K562 (cell line): ENCODE results near the gene DNAAF9. TPM values are rescaled to one million over a fixed set of nuclear protein-coding genes. Genes with fewer than 3 reads are reported as not detected.

Experiments used
- ATAC-seq: fragments of 200-7000 bp; cut with Tn5 transposase; 3 replicates; pipeline ENCODE4 v1.9.1; 2020; ENCODE audit warnings: moderate library complexity
- BruUV-seq: library from RNA; stranded (reverse); fragments of 400-500 nt; replicated peaks from 2 replicates; lab custom pipeline; 2021; lab: Mats Ljungman, UMichigan
- CTCF ChIA-PET: fragments of 300-600 bp; formaldehyde crosslinking; extraction: SDS; loops from one replicate; lab custom pipeline; 2021; ENCODE audit warnings: low intra/inter-chr PET ratio; lab: Yijun Ruan, JAX
- POLR2A ChIA-PET: fragments of 300-600, 350-650 bp; sonication (Branson Sonifier 250); formaldehyde crosslinking; extraction: SDS; loops from one replicate; lab custom pipeline; 2021; ENCODE audit warnings: antibody characterized with exemption, inconsistent platforms; lab: Yijun Ruan, JAX
- DNase-seq, 4 experiments: peaks; one replicate each; pipeline versions ENCODE4 v3.0.0 to v3.0.0-alpha.2; 2011 to 2018; ENCODE audit warnings: low spot score in 3 of 4, mixed read lengths in 3 of 4; ENCODE audit errors: extremely low read depth in 1 of 4
- FAIRE-seq: peaks from 2 replicates; lab custom pipeline; 2011; peaks lifted over from hg19 to GRCh38; lab: Jason Lieb, UNC
- H2AFZ ChIP-seq: 2 replicates; pipeline ENCODE4 v1.6.0; 2011; ENCODE audit warnings: low read depth, low read length, control low read depth, inconsistent platforms
- H3K27ac ChIP-seq: fragments of 200-600 bp; 3 replicates; pipeline ENCODE4 v1.8.0; 2011; ENCODE audit warnings: low read depth, mild to moderate bottlenecking, control low read depth, inconsistent platforms, low read length, moderate library complexity, mixed read lengths; ENCODE audit errors: extremely low read depth
- H3K27me3 ChIP-seq, 2 experiments: fragments of 300-600 bp in 1 of 2; 2 replicates in 1 of 2; 3 replicates in 1 of 2; pipeline versions ENCODE4 v1.6.0 to v1.8.0; 2011; ENCODE audit warnings: inconsistent platforms in 2 of 2, low read length in 2 of 2, mild to moderate bottlenecking in 1 of 2, mixed read lengths in 1 of 2, moderate library complexity in 1 of 2; ENCODE audit not compliant: control insufficient read depth in 2 of 2, insufficient read depth in 2 of 2
- H3K36me3 ChIP-seq: fragments of 300-600 bp; 3 replicates; pipeline ENCODE4 v1.8.0; 2011; ENCODE audit warnings: mild to moderate bottlenecking, low read length, inconsistent platforms; ENCODE audit not compliant: control insufficient read depth, insufficient read depth
- H3K4me1 ChIP-seq, 2 experiments: fragments of 200-600 bp in 1 of 2; replicated peaks in 1 of 2; 2 replicates in 1 of 2; 3 replicates in 1 of 2; pipeline versions ENCODE4 v1.5.1 to v1.8.0; 2011; ENCODE audit warnings: inconsistent platforms in 2 of 2, low read length in 2 of 2, mild to moderate bottlenecking in 1 of 2, mixed read lengths in 1 of 2, moderate library complexity in 1 of 2; ENCODE audit not compliant: control insufficient read depth in 2 of 2, insufficient read depth in 2 of 2
- H3K4me2 ChIP-seq: 2 replicates; pipeline ENCODE4 v1.6.1; 2011; ENCODE audit warnings: low read length, control low read depth, inconsistent platforms, mixed read lengths; ENCODE audit not compliant: insufficient read depth
- H3K4me3 ChIP-seq: fragments of 200-600 bp; sonication (generic), shearing (Covaris generic); 2 replicates; pipeline ENCODE4 v1.5.1; 2016; ENCODE audit warnings: control low read depth, inconsistent platforms
- H3K79me2 ChIP-seq: fragments of 200-600 bp; 3 replicates; pipeline ENCODE4 v1.8.0; 2011; ENCODE audit warnings: low read length, inconsistent platforms; ENCODE audit not compliant: control insufficient read depth, insufficient read depth
- H3K9ac ChIP-seq, 2 experiments: 2 replicates each; pipeline versions ENCODE4 v1.6.0 to v1.6.1; 2011; ENCODE audit warnings: low read depth in 2 of 2, low read length in 2 of 2, control low read depth in 1 of 2, inconsistent platforms in 1 of 2, mild to moderate bottlenecking in 1 of 2, mixed read lengths in 1 of 2; ENCODE audit not compliant: insufficient read depth in 1 of 2
- H3K9me1 ChIP-seq: one replicate; pipeline ENCODE4 v1.6.0; 2011; ENCODE audit warnings: inconsistent platforms, mild to moderate bottlenecking, low read length, moderate library complexity; ENCODE audit not compliant: control insufficient read depth, insufficient read depth
- H3K9me3 ChIP-seq: replicated peaks from 2 replicates; pipeline ENCODE4 v1.5.1; 2011; ENCODE audit warnings: low read depth, low read length, inconsistent platforms; ENCODE audit not compliant: control insufficient read depth, insufficient read depth
- H4K20me1 ChIP-seq: replicated peaks from 2 replicates; pipeline ENCODE4 v1.6.1; 2011; ENCODE audit warnings: low read length, inconsistent platforms, mixed read lengths; ENCODE audit not compliant: control insufficient read depth, insufficient read depth
- AFF1 ChIP-seq, 2 experiments: fragments of 450-650 bp; IDR thresholded peaks; 2 replicates each; pipeline ENCODE4 v1.6.1; 2018; ENCODE audit warnings: mild to moderate bottlenecking in 2 of 2, low read depth in 1 of 2; ENCODE audit not compliant: partially characterized antibody in 2 of 2
- CBFA2T3 ChIP-seq: fragments of 450-650 bp; IDR thresholded peaks from 2 replicates; pipeline ENCODE4 v1.6.1; 2017
- ILK ChIP-seq: fragments of 450-650 bp; IDR thresholded peaks from 2 replicates; pipeline ENCODE4 v1.6.1; 2016; ENCODE audit warnings: missing genetic modification characterization, low read depth, mild to moderate bottlenecking, missing compliant biosample characterization, moderate library complexity, borderline replicate concordance
- KAT7 ChIP-seq: sonication (generic); formaldehyde crosslinking; IDR thresholded peaks from 2 replicates; pipeline ENCODE4 v1.8.0; 2022; ENCODE audit warnings: missing genetic modification reagents, mild to moderate bottlenecking, borderline replicate concordance
- KLF6 ChIP-seq: fragments of 250-450 bp; sonication (Bioruptor Pico); IDR thresholded peaks from 2 replicates; pipeline ENCODE4 v1.4.0; 2020; ENCODE audit warnings: mild to moderate bottlenecking, moderate library complexity, borderline replicate concordance
- L3MBTL2 ChIP-seq: fragments of 450-650 bp; IDR thresholded peaks from 2 replicates; pipeline ENCODE4 v1.6.1; 2016; ENCODE audit warnings: mild to moderate bottlenecking, moderate library complexity
- PURB ChIP-seq: sonication (generic); formaldehyde crosslinking; IDR thresholded peaks from 2 replicates; pipeline ENCODE4 v1.9.0; 2021; ENCODE audit warnings: low read depth, mild to moderate bottlenecking, missing genetic modification reagents
- SNAPC5 ChIP-seq: fragments of 250-450 bp; sonication (Bioruptor Pico); IDR thresholded peaks from 2 replicates; pipeline ENCODE4 v1.8.0; 2021; ENCODE audit warnings: moderate library complexity, mild to moderate bottlenecking, inconsistent platforms
- ZNF184 ChIP-seq: sonication (generic); formaldehyde crosslinking; IDR thresholded peaks from 2 replicates; pipeline ENCODE4 v1.5.0; 2020; ENCODE audit warnings: missing genetic modification reagents
- ZNF354B ChIP-seq: fragments of 250-450 bp; sonication (Bioruptor Pico); IDR thresholded peaks from 2 replicates; pipeline ENCODE4 v1.4.0; 2020
- ZNF592 ChIP-seq: fragments of 450-650 bp; IDR thresholded peaks from 2 replicates; pipeline ENCODE4 v1.6.1; 2017; ENCODE audit warnings: antibody characterized with exemption, mild to moderate bottlenecking
- WGBS: fragments of 100-300 bp; shearing (Covaris generic); methylation state at CpG from one replicate; pipeline ENCODE4 v1.1.6; 2016; ENCODE audit warnings: low coverage, mixed read lengths; ENCODE audit not compliant: insufficient coverage; ENCODE audit errors: missing lambda C conversion rate; 5-methylcytosine and 5-hydroxymethylcytosine counted together
- in situ Hi-C: fragments of 300-500 bp; cut with MboI; formaldehyde crosslinking; loops from 4 replicates; pipeline ENCODE4 v1.15.0; 2018; ENCODE audit warnings: inconsistent platforms, mixed read lengths
- intact Hi-C: fragments of 100-400 bp; cut with micrococcal nuclease; formaldehyde crosslinking; loops from 2 replicates; pipeline ENCODE4 v1.14.2; 2022
- polyA plus RNA-seq, 8 experiments: library from polyadenylated mRNA; depleted of rRNA in 4 of 8; stranded (reverse) in 5 of 8; unstranded in 3 of 8; fragments of >200 nt; fragmentation: Nextera tagmentation in 2 of 8; fragmentation: Illumina TruSeq in 1 of 8; extraction: Ambion mirVana in 2 of 8; extraction: Trizol in 1 of 8; gene quantifications; 2 replicates each; pipeline versions ENCODE4 v1.2.1 to v1.2.3, GENCODE V29; 2011 to 2014; ENCODE audit warnings: inconsistent platforms in 1 of 8, missing spikeins in 1 of 8
- total RNA-seq, 7 experiments: library from RNA; depleted of rRNA in 6 of 7; stranded (reverse); fragments of >200 nt in 6 of 7; fragmentation: Illumina TruSeq in 2 of 7; extraction: Trizol in 2 of 7; gene quantifications; 2 replicates each; pipeline versions ENCODE4 v1.2.1 to v1.2.3, GENCODE V29; 2011 to 2021; ENCODE audit warnings: low replicate concordance in 1 of 7

DNAAF9 gene
- total and polyA plus RNA-seq, 9 of the 15 experiments (the other 6 are each of a cell fraction or from before 2014, with no cell fraction given): 0.42 to 2.9 (median 1.9) TPM

DNA sequence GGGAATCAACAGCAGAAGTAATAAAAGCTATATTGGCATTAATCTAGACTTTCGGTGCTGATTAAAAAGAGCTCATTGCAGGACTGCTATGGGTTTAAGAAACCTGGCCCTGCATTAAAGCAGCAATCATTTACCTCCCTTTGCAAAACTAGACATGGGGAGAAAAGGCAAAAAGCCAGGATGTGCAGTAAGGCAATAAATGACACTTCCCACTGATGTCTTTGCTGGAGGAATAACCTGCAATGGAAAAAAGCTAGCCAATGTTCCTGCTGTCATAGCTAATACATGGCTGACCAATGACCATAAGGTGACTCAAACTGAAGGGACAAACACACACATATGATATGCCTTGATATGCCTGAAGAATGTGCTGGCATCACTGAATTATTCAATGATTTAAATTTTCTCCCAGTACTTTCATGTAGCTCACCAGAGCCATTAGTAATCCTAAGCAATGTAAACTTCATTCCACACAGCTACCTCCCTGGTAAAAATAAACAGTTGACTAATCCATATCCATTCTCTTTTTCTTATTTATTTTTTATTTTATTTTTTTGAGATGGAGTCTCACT, 8.7 kb downstream of the DNAAF9 start:
- BruUV-seq: no TSS peak
- CTCF ChIA-PET: no interaction called here
- H3K9ac ChIP-seq: no peak overlapping the region

More for the DNA sequence above, 8.7 kb downstream of the DNAAF9 start:
- no peaks in the 10 kb centered on the region; the same call in 2 of the 3 replicates for H3K36me3 ChIP-seq
- ATAC-seq (no peak), DNase-seq (no peak), FAIRE-seq (no peak)
- no peak overlapping the region for H2AFZ ChIP-seq
- no peaks in the 10 kb centered on the region for H3K9me3 ChIP-seq
- H3K4me1 ChIP-seq: no peaks in the 10 kb centered on the region
- no peak for TF ChIP-seq KAT7 (CRISPR knock-in tag)
- TF ChIP-seq ILK: no peak
- TF ChIP-seq PURB (CRISPR knock-in tag): no peak
- TF ChIP-seq L3MBTL2: no peak
- no peak for TF ChIP-seq ZNF184 (CRISPR knock-in tag)
- no peak for TF ChIP-seq SNAPC5 (CRISPR knock-in tag)
- no peak for TF ChIP-seq ZNF354B (CRISPR knock-in tag)
- TF ChIP-seq KLF6 (CRISPR knock-in tag): no peak
- no peak for TF ChIP-seq AFF1 (IDR thresholded peaks at IDR 0.05; ENCODE audit: low read depth in 1 of 2, partially characterized antibody in 2 of 2)
- no peak for TF ChIP-seq ZNF592
- no peak for TF ChIP-seq CBFA2T3
- H3K27me3 ChIP-seq: no peaks in the 10 kb centered on the region
- intact Hi-C loops (no loop called here), in situ Hi-C loops (no loop called here)
- POLR2A ChIA-PET: interaction anchor here (0.9 to 1.4 kb wide), 4 partner anchors 9 to 29 kb away, joined by 3 to 4 read pairs (median 3); partner anchors contain the start of gene DNAAF9
- no peaks in the 10 kb centered on the region for H4K20me1 ChIP-seq
- no peak overlapping the region for H3K4me3 ChIP-seq
- H3K4me2 ChIP-seq: no peak overlapping the region
- peaks cover 5% of the 10 kb centered on the region; the same call in 2 of the 3 replicates for H3K79me2 ChIP-seq
- no peak overlapping the region for H3K27ac ChIP-seq
- H3K9me1 ChIP-seq: no peaks in the 10 kb centered on the region
- 93% methylated on average over 1 of the region's 1 CpG for WGBS
